ENCODE data around the gene ZNF813. TPM values are rescaled to one million over a fixed set of nuclear protein-coding genes. Genes with fewer than 3 reads are reported as not detected.
"Not testable (repeated sequence)": the region's sequence is repeated elsewhere in the genome, so short reads cannot be mapped to it uniquely, and the experiment has no call there.

ZNF813 gene
- polyA plus RNA-seq, 1 donor from 2014 or later = 1.9 TPM

DNA sequence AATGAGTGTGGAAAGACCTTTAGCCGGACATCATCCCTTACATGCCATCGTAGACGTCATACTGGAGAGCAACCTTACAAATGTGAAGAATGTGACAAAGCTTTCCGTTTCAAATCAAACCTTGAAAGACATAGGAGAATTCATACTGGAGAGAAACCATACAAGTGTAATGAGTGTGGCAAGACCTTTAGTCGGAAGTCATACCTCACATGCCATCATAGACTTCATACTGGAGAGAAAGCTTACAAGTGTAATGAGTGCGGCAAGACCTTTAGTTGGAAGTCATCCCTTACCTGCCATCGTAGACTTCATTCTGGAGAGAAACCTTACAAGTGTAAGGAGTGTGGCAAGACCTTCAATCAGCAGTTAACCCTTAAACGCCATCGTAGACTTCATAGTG, 11.7 kb upstream of the ZNF813 start:
- H2AFZ ChIP-seq (ENCODE audit: low read depth, low read length) = no peak overlapping the region
- no peaks in the 10 kb centered on the region for H3K9me2 ChIP-seq (ENCODE audit: insufficient read depth, low read length)
- H3K9me3 ChIP-seq (ENCODE audit: low read length) = peaks cover 8% of the 10 kb centered on the region
- no peak overlapping the region for H3K4me3 ChIP-seq (ENCODE audit: low read length)
- no peaks in the 10 kb centered on the region for H3K27me3 ChIP-seq (ENCODE audit: insufficient read depth, low read depth, low read length)
- H3K36me3 ChIP-seq (ENCODE audit: insufficient read depth, low read length) = peaks cover 16% of the 10 kb centered on the region
- TF ChIP-seq EP300 (conservative IDR thresholded peaks at IDR 0.05; ENCODE audit: poor library complexity, severe bottlenecking) (no peak), MXI1 (conservative IDR thresholded peaks at IDR 0.05; ENCODE audit: poor library complexity, severe bottlenecking) (no peak), EZH2 (IDR thresholded peaks at IDR 0.05; ENCODE audit: borderline replicate concordance, insufficient read depth, low read length, poor library complexity, severe bottlenecking) (no peak), POLR2AphosphoS5 (IDR thresholded peaks at IDR 0.05) (no peak), TAF1 (IDR thresholded peaks at IDR 0.05; ENCODE audit: low read depth) (no peak), SMC3 (conservative IDR thresholded peaks at IDR 0.05; ENCODE audit: poor library complexity) (no peak), RAD21 (conservative IDR thresholded peaks at IDR 0.05) (no peak)
- TF ChIP-seq, protein P1, sequence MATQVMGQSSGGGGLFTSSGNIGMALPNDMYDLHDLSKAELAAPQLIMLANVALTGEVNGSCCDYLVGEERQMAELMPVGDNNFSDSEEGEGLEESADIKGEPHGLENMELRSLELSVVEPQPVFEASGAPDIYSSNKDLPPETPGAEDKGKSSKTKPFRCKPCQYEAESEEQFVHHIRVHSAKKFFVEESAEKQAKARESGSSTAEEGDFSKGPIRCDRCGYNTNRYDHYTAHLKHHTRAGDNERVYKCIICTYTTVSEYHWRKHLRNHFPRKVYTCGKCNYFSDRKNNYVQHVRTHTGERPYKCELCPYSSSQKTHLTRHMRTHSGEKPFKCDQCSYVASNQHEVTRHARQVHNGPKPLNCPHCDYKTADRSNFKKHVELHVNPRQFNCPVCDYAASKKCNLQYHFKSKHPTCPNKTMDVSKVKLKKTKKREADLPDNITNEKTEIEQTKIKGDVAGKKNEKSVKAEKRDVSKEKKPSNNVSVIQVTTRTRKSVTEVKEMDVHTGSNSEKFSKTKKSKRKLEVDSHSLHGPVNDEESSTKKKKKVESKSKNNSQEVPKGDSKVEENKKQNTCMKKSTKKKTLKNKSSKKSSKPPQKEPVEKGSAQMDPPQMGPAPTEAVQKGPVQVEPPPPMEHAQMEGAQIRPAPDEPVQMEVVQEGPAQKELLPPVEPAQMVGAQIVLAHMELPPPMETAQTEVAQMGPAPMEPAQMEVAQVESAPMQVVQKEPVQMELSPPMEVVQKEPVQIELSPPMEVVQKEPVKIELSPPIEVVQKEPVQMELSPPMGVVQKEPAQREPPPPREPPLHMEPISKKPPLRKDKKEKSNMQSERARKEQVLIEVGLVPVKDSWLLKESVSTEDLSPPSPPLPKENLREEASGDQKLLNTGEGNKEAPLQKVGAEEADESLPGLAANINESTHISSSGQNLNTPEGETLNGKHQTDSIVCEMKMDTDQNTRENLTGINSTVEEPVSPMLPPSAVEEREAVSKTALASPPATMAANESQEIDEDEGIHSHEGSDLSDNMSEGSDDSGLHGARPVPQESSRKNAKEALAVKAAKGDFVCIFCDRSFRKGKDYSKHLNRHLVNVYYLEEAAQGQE (IDR thresholded peaks at IDR 0.05; ENCODE audit: borderline replicate concordance) = no peak
- TF ChIP-seq, protein P2, sequence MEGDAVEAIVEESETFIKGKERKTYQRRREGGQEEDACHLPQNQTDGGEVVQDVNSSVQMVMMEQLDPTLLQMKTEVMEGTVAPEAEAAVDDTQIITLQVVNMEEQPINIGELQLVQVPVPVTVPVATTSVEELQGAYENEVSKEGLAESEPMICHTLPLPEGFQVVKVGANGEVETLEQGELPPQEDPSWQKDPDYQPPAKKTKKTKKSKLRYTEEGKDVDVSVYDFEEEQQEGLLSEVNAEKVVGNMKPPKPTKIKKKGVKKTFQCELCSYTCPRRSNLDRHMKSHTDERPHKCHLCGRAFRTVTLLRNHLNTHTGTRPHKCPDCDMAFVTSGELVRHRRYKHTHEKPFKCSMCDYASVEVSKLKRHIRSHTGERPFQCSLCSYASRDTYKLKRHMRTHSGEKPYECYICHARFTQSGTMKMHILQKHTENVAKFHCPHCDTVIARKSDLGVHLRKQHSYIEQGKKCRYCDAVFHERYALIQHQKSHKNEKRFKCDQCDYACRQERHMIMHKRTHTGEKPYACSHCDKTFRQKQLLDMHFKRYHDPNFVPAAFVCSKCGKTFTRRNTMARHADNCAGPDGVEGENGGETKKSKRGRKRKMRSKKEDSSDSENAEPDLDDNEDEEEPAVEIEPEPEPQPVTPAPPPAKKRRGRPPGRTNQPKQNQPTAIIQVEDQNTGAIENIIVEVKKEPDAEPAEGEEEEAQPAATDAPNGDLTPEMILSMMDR (IDR thresholded peaks at IDR 0.05; ENCODE audit: poor library complexity, severe bottlenecking) = no peak
- H3K9ac ChIP-seq (ENCODE audit: low read length) = no peak overlapping the region
- H4K20me1 ChIP-seq (ENCODE audit: insufficient read depth) = no peaks in the 10 kb centered on the region
- no peaks in the 10 kb centered on the region for H3F3A ChIP-seq (ENCODE audit: insufficient read depth, low read length, poor library complexity, severe bottlenecking)
- no peak overlapping the region for H3K27ac ChIP-seq (ENCODE audit: low read length)
- H3K4me2 ChIP-seq (ENCODE audit: low read length) = no peak overlapping the region
- H3K79me2 ChIP-seq (replicated peaks; ENCODE audit: insufficient read depth, low read length) = no peaks in the 10 kb centered on the region

DNA sequence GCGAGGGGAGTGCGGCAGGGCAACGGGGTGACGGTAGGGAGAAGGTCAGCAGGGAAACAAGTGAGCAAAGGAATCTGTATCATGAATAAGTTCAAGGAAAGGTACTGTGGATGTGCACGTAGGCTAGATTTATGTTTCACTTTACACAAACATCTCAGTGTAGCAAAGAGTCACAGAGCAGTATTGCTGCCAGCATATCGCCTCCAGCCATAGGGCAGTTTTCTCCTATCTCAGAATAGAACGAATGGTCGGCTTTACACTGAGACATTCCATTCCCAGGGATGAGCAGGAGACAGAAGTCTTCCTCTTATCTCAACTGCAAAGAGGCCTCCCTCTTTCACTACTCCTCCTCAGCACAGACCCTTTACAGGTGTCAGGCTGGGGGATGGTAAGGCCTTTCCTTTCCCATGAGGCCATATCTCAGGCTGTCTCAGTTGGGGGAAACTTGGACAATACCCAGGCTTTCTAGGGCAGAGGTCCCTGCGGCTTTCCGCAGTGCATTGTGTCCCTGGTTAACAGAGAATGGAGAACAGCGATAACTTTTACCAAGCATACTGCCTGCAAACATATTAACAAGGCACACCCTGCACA, 7.3 kb upstream of the ZNF813 start:
- not testable (repeated sequence) for H3F3A ChIP-seq (ENCODE audit: insufficient read depth, low read length, poor library complexity, severe bottlenecking); H3K79me2 ChIP-seq (replicated peaks; ENCODE audit: insufficient read depth, low read length); H3K27me3 ChIP-seq (ENCODE audit: insufficient read depth, low read depth, low read length); H3K9me3 ChIP-seq (ENCODE audit: low read length); H3K36me3 ChIP-seq (ENCODE audit: insufficient read depth, low read length); H3K4me2 ChIP-seq (ENCODE audit: low read length); H3K4me3 ChIP-seq (ENCODE audit: low read length); H3K9ac ChIP-seq (ENCODE audit: low read length); H3K27ac ChIP-seq (ENCODE audit: low read length); H2AFZ ChIP-seq (ENCODE audit: low read depth, low read length); H3K9me2 ChIP-seq (ENCODE audit: insufficient read depth, low read length); H4K20me1 ChIP-seq (ENCODE audit: insufficient read depth)

DNA sequence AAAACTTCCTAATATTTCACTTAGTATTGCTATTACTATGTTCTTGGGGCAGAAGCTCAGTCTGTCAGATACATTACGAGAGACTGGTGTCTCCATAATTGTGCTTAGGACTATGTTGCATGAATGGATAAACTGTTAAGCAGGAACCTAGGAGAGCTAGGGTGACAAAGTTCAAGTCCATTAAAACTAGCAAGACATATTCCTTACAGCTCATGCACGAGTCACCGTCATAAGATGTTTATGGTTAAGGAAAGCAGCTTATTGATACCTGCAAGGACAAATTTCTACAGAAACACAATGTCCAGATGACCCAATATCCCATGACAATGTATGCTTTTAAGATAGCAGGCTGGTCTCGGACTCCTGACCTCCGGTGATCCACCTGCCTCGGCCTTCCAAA, 5.7 kb upstream of the ZNF813 start:
- no peaks in the 10 kb centered on the region for H3K36me3 ChIP-seq (ENCODE audit: insufficient read depth, low read length)
- H3F3A ChIP-seq (ENCODE audit: insufficient read depth, low read length, poor library complexity, severe bottlenecking) = no peaks in the 10 kb centered on the region
- no peaks in the 10 kb centered on the region for H3K9me2 ChIP-seq (ENCODE audit: insufficient read depth, low read length)
- TF ChIP-seq SMC3 (conservative IDR thresholded peaks at IDR 0.05; ENCODE audit: poor library complexity) = no peak
- TF ChIP-seq, protein P1 (IDR thresholded peaks at IDR 0.05; ENCODE audit: borderline replicate concordance) = no peak
- TF ChIP-seq, protein P2 (IDR thresholded peaks at IDR 0.05; ENCODE audit: poor library complexity, severe bottlenecking) = no peak
- no peak for TF ChIP-seq POLR2AphosphoS5 (IDR thresholded peaks at IDR 0.05)
- no peak for TF ChIP-seq MXI1 (conservative IDR thresholded peaks at IDR 0.05; ENCODE audit: poor library complexity, severe bottlenecking)
- TF ChIP-seq EP300 (conservative IDR thresholded peaks at IDR 0.05; ENCODE audit: poor library complexity, severe bottlenecking) = no peak
- no peak for TF ChIP-seq TAF1 (IDR thresholded peaks at IDR 0.05; ENCODE audit: low read depth)
- no peak for TF ChIP-seq EZH2 (IDR thresholded peaks at IDR 0.05; ENCODE audit: borderline replicate concordance, insufficient read depth, low read length, poor library complexity, severe bottlenecking)
- H3K4me2 ChIP-seq (ENCODE audit: low read length) = no peak overlapping the region
- H3K9ac ChIP-seq (ENCODE audit: low read length) = no peak overlapping the region
- no peak overlapping the region for H2AFZ ChIP-seq (ENCODE audit: low read depth, low read length)
- H3K27ac ChIP-seq (ENCODE audit: low read length) = no peak overlapping the region
- no peaks in the 10 kb centered on the region for H3K79me2 ChIP-seq (replicated peaks; ENCODE audit: insufficient read depth, low read length)
- H3K9me3 ChIP-seq (ENCODE audit: low read length) = peaks cover 3% of the 10 kb centered on the region
- H3K4me3 ChIP-seq (ENCODE audit: low read length) = no peak overlapping the region
- H4K20me1 ChIP-seq (ENCODE audit: insufficient read depth) = no peaks in the 10 kb centered on the region
- H3K27me3 ChIP-seq (ENCODE audit: insufficient read depth, low read depth, low read length) = no peaks in the 10 kb centered on the region
